ENCODE measurements around the gene EVX1. TPM values are rescaled to one million over a fixed set of nuclear protein-coding genes. Genes with fewer than 3 reads are reported as not detected.

EVX1 gene
- total RNA-seq, 1 donor from 2014 or later, result not detected

- intact Hi-C loops (cut with DNase I), result no loop called here
- DNase-seq (ENCODE audit: missing footprints) (peak; percentile 56), ATAC-seq (no peak)
These were observed 2.7 kb downstream of the EVX1 start for GRCh38 chr7:27245124-27245797.

DNA sequence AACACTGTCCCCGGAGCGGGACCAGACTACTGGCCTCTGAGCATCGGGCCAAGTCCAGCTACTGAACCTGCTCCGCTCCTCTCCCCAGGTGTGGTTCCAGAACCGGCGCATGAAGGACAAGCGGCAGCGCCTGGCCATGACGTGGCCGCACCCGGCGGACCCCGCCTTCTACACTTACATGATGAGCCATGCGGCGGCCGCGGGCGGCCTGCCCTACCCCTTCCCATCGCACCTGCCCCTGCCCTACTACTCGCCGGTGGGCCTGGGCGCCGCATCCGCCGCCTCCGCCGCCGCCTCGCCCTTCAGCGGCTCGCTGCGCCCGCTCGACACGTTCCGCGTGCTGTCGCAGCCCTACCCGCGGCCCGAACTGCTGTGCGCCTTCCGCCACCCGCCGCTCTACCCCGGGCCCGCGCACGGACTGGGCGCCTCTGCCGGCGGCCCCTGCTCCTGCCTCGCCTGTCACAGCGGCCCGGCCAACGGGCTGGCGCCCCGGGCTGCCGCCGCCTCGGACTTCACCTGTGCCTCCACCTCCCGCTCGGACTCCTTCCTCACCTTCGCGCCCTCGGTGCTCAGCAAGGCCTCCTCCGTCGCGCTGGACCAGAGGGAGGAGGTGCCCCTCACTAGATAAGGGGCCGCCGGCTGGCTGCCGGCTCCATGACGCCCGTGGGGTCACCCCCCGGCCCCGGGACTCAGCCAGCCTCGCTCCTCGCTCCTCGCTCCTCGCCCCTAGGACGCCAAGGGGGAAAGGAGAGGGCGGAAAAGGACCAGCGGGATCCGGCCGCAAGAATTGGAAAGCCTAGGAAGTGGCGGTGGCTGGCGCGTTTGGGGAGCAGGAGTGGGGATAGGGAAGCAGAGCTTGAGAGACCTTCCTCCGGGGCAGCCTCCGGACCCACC lies 3.4 kb downstream of the EVX1 start:
- intact Hi-C loops (cut with DNase I), result no loop called here
- DNase-seq (ENCODE audit: missing footprints), result peak; percentile 69
- no peak for ATAC-seq

DNA sequence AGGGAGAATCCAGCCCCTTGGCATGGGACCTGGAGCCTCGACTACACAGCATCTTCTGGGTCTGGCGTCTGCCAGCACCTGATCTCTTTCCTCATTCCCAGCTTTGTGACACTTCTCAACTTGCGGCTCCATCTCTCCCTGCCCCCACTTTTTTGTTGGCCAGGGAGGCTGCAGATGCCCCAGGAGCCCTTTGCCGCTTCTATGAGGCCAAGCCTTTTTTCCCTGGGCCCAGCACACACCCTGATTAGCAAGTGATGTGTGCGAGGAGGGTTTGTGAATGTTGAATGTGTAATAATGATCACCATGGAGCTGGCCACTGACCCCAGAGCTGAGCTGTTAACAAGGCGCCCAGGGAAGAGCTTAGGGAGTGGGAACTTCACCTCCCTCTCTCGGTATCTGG lies 4.4 kb downstream of the EVX1 start:
- intact Hi-C loops (cut with DNase I), result no loop called here
- DNase-seq (ENCODE audit: missing footprints) (no peak), ATAC-seq (no peak)

GRCh38 chr7:27247452-27248426 lies 5.1 kb downstream of the EVX1 start:
- intact Hi-C loops (cut with DNase I), result no loop called here
- DNase-seq (ENCODE audit: missing footprints) (no peak), ATAC-seq (no peak)

DNA sequence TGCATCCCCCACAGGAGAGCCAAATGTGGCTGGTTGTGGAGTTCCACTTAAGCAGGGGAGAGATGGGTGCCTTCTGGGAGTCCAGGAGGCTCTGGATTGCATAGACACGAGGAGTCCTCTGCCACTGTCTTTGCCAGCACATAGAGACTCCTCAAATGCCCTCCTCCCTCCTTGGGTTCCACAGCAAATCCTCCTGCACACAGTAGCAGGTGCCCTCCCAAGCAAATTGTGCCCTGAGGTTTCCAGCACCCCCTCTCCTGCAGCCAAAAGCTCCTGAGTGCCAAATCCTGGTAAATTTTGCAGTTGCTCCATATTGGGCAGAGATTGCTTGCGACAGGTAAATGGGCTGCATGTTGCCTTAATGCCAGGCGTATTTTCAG lies 5.8 kb downstream of the EVX1 start:
- ATAC-seq (no peak), DNase-seq (ENCODE audit: missing footprints) (no peak)
- intact Hi-C loops (cut with DNase I), result no loop called here

DNA sequence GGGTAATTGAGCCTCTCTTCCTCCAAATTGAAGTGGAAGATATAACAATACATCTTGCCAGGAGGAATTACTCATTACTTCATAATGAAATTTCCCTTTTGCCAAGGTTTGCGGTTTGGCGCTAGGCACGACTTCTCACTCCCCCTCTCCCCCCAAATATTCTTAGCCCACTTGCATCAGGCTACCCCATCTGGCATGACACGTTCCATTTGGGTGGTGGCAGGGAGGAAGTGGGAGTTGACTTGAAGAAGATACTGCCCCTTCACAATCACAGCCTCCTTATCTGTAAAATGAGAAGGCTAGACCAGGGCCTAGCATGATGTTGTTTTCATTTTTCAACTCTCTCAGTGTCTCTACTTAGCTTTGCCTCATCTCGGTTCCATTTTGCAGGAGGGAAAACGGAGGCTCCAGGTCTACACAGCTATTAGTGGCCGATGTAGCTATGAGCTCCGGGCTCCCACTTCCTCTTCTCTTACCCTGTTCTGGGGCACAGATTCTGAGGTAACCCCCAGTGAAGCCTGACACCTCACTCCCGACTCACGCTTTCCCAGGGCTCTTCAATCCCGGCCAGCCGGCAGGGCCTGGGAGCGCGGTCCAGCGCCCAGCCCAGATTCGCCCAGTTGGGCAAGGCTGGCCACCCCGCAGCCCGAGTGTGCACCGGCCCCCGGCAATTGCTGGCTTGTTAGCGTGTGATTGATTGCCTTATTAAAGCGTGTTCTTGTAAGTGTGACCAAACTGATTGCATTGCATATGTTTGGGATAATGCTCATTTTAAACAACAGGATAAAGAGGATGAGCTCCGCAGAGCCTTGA lies 6.5 kb downstream of the EVX1 start:
- no peak for DNase-seq (ENCODE audit: missing footprints)
- intact Hi-C loops (cut with DNase I), result no loop called here
- ATAC-seq, result no peak

DNA sequence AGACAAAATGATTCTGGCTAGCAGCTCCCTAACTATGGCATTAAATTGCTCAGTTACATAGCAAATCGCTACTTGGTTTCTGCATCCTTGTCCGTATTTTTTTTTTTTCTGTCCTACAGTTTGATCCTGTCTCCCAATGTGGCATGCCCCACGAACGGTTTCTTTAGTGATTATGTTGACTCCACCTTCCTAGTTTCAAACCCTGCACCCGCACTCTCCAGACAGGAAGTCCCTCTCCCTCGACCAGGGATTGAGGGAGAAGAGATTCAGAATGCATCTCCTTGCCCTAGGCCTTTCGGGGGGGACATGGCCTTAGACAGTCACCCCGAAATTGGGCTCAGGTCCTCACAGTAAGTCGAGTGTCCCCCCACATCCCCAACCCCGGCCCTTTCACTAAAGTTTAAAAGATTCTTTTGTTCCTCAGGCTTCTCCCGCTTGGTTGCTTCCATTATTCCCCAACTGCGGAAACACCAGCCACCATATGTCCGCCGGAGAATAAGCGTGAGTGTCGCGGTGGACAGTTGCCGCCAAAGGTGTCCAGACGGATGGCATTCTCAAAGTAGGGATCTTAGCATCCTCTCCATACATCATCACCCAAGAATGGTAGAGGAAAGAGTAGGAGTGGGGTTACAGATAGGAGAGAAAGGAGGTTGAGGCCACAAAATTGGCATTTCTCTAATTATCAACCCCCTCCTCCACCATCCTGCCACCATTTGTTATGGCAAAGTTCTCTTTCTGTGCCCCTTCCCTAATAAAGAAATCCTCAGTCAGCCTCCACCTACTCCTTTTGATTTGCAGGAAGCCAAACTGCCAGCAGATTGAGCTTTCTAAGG lies 7.3 kb downstream of the EVX1 start:
- ATAC-seq, result no peak
- intact Hi-C loops (cut with DNase I), result no loop called here
- DNase-seq (ENCODE audit: missing footprints), result no peak

DNA sequence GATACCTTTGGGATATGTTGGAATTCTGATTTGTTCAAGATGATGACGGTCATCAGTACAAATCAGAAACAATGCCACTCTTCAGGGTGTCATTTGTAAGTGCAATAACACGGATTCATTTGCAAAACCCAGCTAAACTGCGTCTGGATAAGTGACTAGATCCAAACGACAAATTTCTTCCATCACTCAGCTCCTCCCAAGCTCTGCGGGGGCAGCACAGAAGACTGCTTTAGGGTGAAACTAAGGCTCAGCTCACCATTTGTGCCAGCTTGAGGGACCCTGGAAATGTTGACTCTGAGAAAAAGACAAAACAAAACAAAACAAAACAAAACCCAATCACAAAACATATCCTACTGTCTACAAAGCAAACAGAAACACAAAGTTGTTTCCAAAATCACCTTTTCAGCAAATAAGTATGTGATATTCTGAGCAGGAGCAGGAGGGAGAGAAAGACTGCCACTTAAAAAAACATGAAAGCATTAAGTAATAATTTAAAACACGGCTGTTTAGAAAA lies 8.0 kb downstream of the EVX1 start:
- ATAC-seq (no peak), DNase-seq (ENCODE audit: missing footprints) (no peak)
- intact Hi-C loops (cut with DNase I), result no loop called here

DNA sequence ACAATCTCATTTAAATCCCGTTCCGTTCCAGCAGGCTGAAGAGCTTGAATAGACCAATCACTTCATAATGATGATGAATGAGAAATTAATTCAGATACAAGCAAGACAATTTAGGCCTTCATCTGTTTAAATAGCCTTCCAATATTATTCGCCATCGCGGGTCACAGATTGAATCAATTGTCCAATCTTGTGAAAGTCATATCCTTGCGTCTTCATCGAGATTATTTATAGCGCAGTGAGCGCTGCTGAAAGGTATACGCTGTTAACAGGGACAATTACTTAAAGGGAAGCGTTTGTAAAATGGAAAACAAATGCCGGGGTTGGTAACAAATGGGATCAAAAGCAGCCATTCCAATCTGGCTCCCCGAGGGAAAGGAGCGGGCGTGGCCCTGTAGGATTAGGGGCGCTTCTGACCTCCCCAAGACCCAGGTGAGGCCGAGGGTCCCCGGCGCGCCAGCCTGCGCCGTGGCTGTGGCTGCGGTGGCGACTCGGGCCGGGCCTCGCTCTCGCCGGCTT lies 8.6 kb downstream of the EVX1 start:
- intact Hi-C loops (cut with DNase I), result no loop called here
- ATAC-seq (no peak), DNase-seq (ENCODE audit: missing footprints) (no peak)

DNA sequence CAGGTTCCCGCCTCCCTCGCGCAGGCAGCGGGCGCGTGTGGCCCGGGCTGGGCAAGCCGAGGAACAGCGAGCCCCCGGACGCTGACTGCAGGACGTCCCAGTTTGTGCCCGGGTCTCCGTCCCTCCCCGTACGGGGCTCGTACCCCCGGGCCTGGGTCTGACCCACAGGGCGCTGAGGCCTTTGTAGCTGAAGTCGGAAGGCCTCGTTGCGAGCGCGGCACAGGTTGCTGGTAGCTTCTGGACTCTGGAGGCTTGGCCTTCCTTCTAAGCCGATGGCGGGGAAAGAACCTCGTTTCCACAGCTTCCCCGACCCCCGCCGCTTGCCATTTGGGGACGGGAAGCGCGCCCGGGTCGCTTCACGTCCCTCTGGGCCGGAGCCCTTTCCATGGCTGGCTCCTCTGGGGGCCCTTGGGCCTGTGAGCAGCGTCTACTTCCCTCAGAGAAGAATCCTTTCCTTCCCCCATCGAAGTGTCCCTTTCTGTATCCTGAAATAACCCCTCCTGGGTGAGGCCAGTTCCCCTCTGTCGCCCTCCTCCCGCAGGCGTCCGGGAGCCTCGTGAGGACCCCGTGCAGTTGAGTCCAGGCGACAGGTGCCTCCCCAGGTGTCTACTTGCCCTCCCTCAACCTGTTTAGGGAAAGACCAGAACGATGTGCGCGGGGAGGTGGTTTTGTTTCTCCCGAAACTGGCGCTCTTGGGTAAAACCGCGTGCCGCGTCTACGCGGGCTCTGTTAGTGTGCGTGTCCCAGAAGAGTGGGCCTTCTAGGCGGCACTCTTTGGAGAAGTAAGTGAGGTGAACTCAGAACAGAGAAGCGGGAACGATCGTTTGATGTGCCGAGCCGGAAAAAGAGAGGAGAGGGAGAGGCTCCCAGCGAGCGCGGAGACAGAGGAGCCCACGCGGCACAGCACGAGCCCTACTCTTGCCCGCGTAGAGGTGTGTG lies 9.3 kb downstream of the EVX1 start:
- DNase-seq (ENCODE audit: missing footprints) (peak; percentile 51), ATAC-seq (no peak)
- intact Hi-C loops (cut with DNase I), result no loop called here

DNA sequence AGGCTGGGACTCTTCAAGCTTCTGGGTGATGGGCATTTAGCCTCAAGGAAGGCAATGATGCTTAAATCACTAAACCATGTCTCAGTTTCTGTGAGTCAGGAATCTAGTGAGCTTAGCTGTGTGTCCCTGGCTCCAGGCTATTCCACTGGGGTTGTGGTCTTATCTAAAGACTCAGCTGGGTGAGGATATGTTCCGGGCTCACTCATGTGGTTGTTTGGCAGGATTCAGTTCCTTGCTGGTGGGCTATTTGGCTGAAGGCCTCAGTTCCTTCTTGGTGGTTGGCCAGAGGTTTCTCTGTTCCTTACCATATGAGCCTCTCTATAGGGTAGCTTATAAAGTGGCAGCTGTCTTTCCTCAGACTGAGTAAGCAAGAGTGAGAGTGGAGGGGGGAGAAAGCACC lies 12.0 kb downstream of the EVX1 start:
- no peak for DNase-seq (ENCODE audit: missing footprints)
- intact Hi-C loops (cut with DNase I), result no loop called here

GRCh38 chr7:27260211-27260610 lies 17.6 kb downstream of the EVX1 start:
- ATAC-seq (no peak), DNase-seq (ENCODE audit: missing footprints) (no peak)
- intact Hi-C loops (cut with DNase I), result no loop called here

More for the DNA sequence above, 12.0 kb downstream of the EVX1 start:
- no peak for ATAC-seq

- DNase-seq (ENCODE audit: missing footprints) (no peak), ATAC-seq (no peak)
- intact Hi-C loops (cut with DNase I), result no loop called here
These were observed 19.5 kb downstream of the EVX1 start for GRCh38 chr7:27262121-27262520.

DNA sequence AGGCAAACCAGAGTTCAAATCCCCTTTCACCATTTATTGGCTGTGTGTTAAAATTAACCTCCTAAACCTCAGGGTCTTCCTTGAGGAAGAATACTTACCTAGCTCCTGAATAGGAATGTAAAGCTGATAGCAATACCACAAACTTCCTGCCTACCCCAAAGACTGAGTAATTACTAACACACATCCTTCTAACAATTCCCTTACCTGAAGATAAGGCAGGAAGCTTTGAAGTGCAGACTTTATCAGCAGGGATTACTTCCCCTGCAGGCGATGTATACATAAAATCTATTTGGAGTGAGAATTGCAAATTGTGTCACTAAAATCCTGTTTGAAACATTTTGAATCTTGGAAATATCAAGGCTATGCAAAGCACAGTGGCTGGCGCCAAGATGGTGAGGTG lies 21.2 kb downstream of the EVX1 start:
- intact Hi-C loops (cut with DNase I), result no loop called here
- DNase-seq (ENCODE audit: missing footprints) (no peak), ATAC-seq (no peak)

DNA sequence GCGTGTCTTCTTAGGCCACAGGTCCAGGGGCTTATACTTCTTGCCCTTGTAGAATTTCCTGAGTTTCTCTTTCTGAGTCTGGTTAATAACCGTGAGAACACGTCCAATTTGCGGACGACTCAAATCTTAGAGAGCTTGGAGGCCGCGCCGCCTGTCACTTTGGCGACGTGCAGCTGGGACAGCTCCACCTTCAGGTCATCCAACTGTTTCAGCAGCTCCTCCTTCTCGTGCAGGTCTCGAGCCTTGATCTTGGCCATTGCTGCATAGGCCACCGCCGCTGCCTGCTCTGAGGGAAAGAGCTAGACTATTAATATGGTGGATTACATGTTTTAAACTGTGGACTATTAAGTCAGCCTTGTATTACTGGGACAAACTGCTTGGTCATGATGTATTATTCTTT lies 26.9 kb downstream of the EVX1 start:
- no peak for ATAC-seq
- DNase-seq (ENCODE audit: missing footprints), result no peak
- intact Hi-C loops (cut with DNase I), result no loop called here

GRCh38 chr7:27271384-27271783 lies 28.8 kb downstream of the EVX1 start:
- intact Hi-C loops (cut with DNase I), result no loop called here
- no peak for ATAC-seq
- DNase-seq (ENCODE audit: missing footprints), result no peak

Data from Right ventricle myocardium inferior (tissue), 1 donor.